GM23248 (cell line): Measurements from ENCODE around the gene LIN37. TPM values are rescaled to one million over a fixed set of nuclear protein-coding genes. Genes with fewer than 3 reads are reported as not detected.

Experiments
- DNase-seq: peaks from one replicate; pipeline ENCODE4 v3.0.0-alpha.2; 2015
- H2AFZ ChIP-seq: fragments of 200-600 bp; sonication (generic); 2 replicates; pipeline ENCODE4 v1.6.1; 2016; ENCODE audit warnings: antibody characterized with exemption
- H3F3A ChIP-seq: fragments of 200-600 bp; sonication (generic); 2 replicates; pipeline ENCODE4 v1.6.1; 2016; ENCODE audit warnings: mild to moderate bottlenecking, antibody characterized with exemption, mixed run types; ENCODE audit not compliant: insufficient read depth
- H3K27ac ChIP-seq: fragments of 200-600 bp; sonication (generic); 2 replicates; pipeline ENCODE4 v1.5.1; 2016; ENCODE audit warnings: mild to moderate bottlenecking
- H3K27me3 ChIP-seq: fragments of 200-600 bp; sonication (generic); replicated peaks from 2 replicates; pipeline ENCODE4 v1.6.1; 2016; ENCODE audit warnings: mild to moderate bottlenecking; ENCODE audit not compliant: insufficient read depth
- H3K36me3 ChIP-seq: fragments of 200-600 bp; sonication (generic); 2 replicates; pipeline ENCODE4 v1.6.1; 2016; ENCODE audit warnings: low read depth, mild to moderate bottlenecking
- H3K4me1 ChIP-seq: fragments of 200-600 bp; sonication (generic); 2 replicates; pipeline ENCODE4 v1.6.1; 2016; ENCODE audit warnings: mild to moderate bottlenecking; ENCODE audit not compliant: insufficient read depth
- H3K4me2 ChIP-seq: fragments of 200-600 bp; sonication (generic); one replicate; pipeline ENCODE4 v1.6.1; 2016; ENCODE audit warnings: mild to moderate bottlenecking; ENCODE audit not compliant: unreplicated experiment
- H3K4me3 ChIP-seq: fragments of 200-600 bp; sonication (generic); 2 replicates; pipeline ENCODE4 v1.5.1; 2016; ENCODE audit warnings: mild to moderate bottlenecking
- H3K79me2 ChIP-seq: fragments of 200-600 bp; sonication (generic); 2 replicates; pipeline ENCODE4 v1.6.1; 2016; ENCODE audit warnings: mild to moderate bottlenecking; ENCODE audit not compliant: insufficient read depth
- H3K9ac ChIP-seq: fragments of 200-600 bp; sonication (generic); 2 replicates; pipeline ENCODE4 v1.6.1; 2016; ENCODE audit warnings: mild to moderate bottlenecking
- H3K9me2 ChIP-seq: fragments of 200-600 bp; sonication (generic); 2 replicates; pipeline ENCODE4 v1.6.1; 2016; ENCODE audit warnings: mixed run types, mild to moderate bottlenecking, moderate library complexity; ENCODE audit not compliant: insufficient read depth
- H3K9me3 ChIP-seq: fragments of 200-600 bp; sonication (generic); one replicate; pipeline ENCODE4 v1.6.1; 2017; ENCODE audit warnings: low read depth
- H4K20me1 ChIP-seq: fragments of 200-600 bp; sonication (generic); 2 replicates; pipeline ENCODE4 v1.6.0; 2016; ENCODE audit not compliant: insufficient read depth
- EZH2 ChIP-seq: fragments of 200-600 bp; sonication (generic); IDR thresholded peaks from 2 replicates; pipeline ENCODE4 v1.6.1; 2018; ENCODE audit warnings: antibody characterized with exemption, mild to moderate bottlenecking; ENCODE audit not compliant: insufficient read depth, poor library complexity, severe bottlenecking
- EZH2phosphoT487 ChIP-seq: fragments of 200-600 bp; sonication (generic); IDR thresholded peaks from 2 replicates; pipeline ENCODE4 v1.6.1; 2018; ENCODE audit warnings: antibody characterized with exemption, moderate library complexity, mild to moderate bottlenecking, low read depth; ENCODE audit not compliant: insufficient read depth
- WGBS, 2 experiments: methylation state at CpG; one replicate each; pipeline ENCODE4 v1.1.6; 2015 to 2017; ENCODE audit warnings: low lambda C conversion rate in 2 of 2, low coverage in 1 of 2; ENCODE audit errors: missing lambda C conversion rate in 2 of 2; 5-methylcytosine and 5-hydroxymethylcytosine counted together
- in situ Hi-C: fragments of 300-500 bp; cut with MboI; formaldehyde crosslinking; loops from 2 replicates; pipeline ENCODE4 v1.15.0; 2020
- polyA plus RNA-seq: library from polyadenylated mRNA; unstranded; fragments of >200 nt; fragmentation: Nextera tagmentation; extraction: Ambion mirVana; gene quantifications from 2 replicates; pipeline ENCODE4 v1.2.1, GENCODE V29; 2016
- total RNA-seq: library from RNA; depleted of rRNA; stranded (reverse); fragments of >200 nt; shearing (Covaris generic); gene quantifications from 2 replicates; pipeline ENCODE4 v1.2.3, GENCODE V29; 2014

LIN37 gene
- total and polyA plus RNA-seq, 2 experiments from 2014 or later = 9.7 to 12.3 TPM

GRCh38 chr19:35754370-35755130 is 6.2 kb downstream of the LIN37 start:
- no peaks in the 10 kb centered on the region for H3K9me2 ChIP-seq
- H3K27ac ChIP-seq = peak overlapping the region; percentile 97
- no peaks in the 10 kb centered on the region for H3K27me3 ChIP-seq
- TF ChIP-seq EZH2phosphoT487 = no peak
- TF ChIP-seq EZH2 = no peak
- H3K4me3 ChIP-seq = no peak overlapping the region
- peak overlapping the region; percentile 86 for H3K9ac ChIP-seq
- WGBS, 2 experiments = 69 to 70% methylated on average over 11 to 13 of the region's 13 CpGs
- no peaks in the 10 kb centered on the region for H3K9me3 ChIP-seq
- no peaks in the 10 kb centered on the region for H3K36me3 ChIP-seq
- no peak overlapping the region for H3K4me2 ChIP-seq
- no peak overlapping the region for H2AFZ ChIP-seq
- no peak for DNase-seq
- H3K79me2 ChIP-seq = peaks cover 27% of the 10 kb centered on the region
- peaks cover 3% of the 10 kb centered on the region; the same call in 1 of the 2 replicates for H3F3A ChIP-seq
- in situ Hi-C loops = no loop called here
- H3K4me1 ChIP-seq = peaks cover 24% of the 10 kb centered on the region
- no peaks in the 10 kb centered on the region for H4K20me1 ChIP-seq

- Histone ChIP-seq H3K4me2 (peak overlapping the region; percentile 91), H3K9me3 (no peaks in the 10 kb centered on the region), H3K27ac (peak overlapping the region; percentile 97), H3K79me2 (peaks cover 27% of the 10 kb centered on the region), H2AFZ (peak overlapping the region; percentile 42; the same call in 1 of the 2 replicates), H4K20me1 (no peaks in the 10 kb centered on the region), H3K4me3 (peak overlapping the region; percentile 84), H3F3A (peaks cover 3% of the 10 kb centered on the region; the same call in 1 of the 2 replicates), H3K9me2 (no peaks in the 10 kb centered on the region), H3K36me3 (no peaks in the 10 kb centered on the region), H3K27me3 (no peaks in the 10 kb centered on the region), H3K9ac (peak overlapping the region; percentile 86), H3K4me1 (peaks cover 21% of the 10 kb centered on the region)
- TF ChIP-seq EZH2phosphoT487 (no peak), EZH2 (no peak)
- 26 to 37% methylated on average over 10 to 17 of the region's 17 CpGs for WGBS, 2 experiments
- in situ Hi-C loops = no loop called here
- DNase-seq = no peak
These were observed 6.8 kb downstream of the LIN37 start for GRCh38 chr19:35755131-35755549.

- in situ Hi-C loops = no loop called here
- peaks cover 3% of the 10 kb centered on the region; the same call in 1 of the 2 replicates for H3F3A ChIP-seq
- no peak for TF ChIP-seq EZH2
- TF ChIP-seq EZH2phosphoT487 = no peak
- no peaks in the 10 kb centered on the region for H3K27me3 ChIP-seq
- H3K4me3 ChIP-seq = peak overlapping the region; percentile 84
- peaks cover 27% of the 10 kb centered on the region for H3K79me2 ChIP-seq
- peak overlapping the region; percentile 97 for H3K27ac ChIP-seq
- H2AFZ ChIP-seq = peak overlapping the region; percentile 42
- peaks cover 2% of the 10 kb centered on the region; the same call in 1 of the 2 replicates for H3K36me3 ChIP-seq
- peaks cover 21% of the 10 kb centered on the region for H3K4me1 ChIP-seq
- peak; percentile 91 for DNase-seq
- H3K9me2 ChIP-seq = no peaks in the 10 kb centered on the region
- H3K4me2 ChIP-seq = peak overlapping the region; percentile 91
- WGBS, 2 experiments = 2 to 4% methylated on average over 27 to 55 of the region's 74 CpGs
- H3K9ac ChIP-seq = peak overlapping the region; percentile 86
- H4K20me1 ChIP-seq = no peaks in the 10 kb centered on the region
- H3K9me3 ChIP-seq = no peaks in the 10 kb centered on the region
These were observed 7.4 kb downstream of the LIN37 start for GRCh38 chr19:35755550-35756376.
